LoVo (cell line): ENCODE results near the gene BRK1.
A peak's percentile ranks its signal among the peaks of the same experiment; 100 is the strongest.
"Not testable (repeated sequence)": the region's sequence is repeated elsewhere in the genome, so short reads cannot be mapped to it uniquely, and the experiment has no call there.

Experiments
- DNase-seq: peaks from one replicate; pipeline ENCODE4 v3.0.0-alpha.2; 2016; ENCODE audit warnings: low spot score

Gene BRK1

GRCh38 chr3:10142707-10143560 lies 27.5 kb downstream of the BRK1 start:
- DNase-seq = peak; percentile 2

GRCh38 chr3:10145685-10146084 lies 30.2 kb downstream of the BRK1 start:
- DNase-seq = no peak

DNA sequence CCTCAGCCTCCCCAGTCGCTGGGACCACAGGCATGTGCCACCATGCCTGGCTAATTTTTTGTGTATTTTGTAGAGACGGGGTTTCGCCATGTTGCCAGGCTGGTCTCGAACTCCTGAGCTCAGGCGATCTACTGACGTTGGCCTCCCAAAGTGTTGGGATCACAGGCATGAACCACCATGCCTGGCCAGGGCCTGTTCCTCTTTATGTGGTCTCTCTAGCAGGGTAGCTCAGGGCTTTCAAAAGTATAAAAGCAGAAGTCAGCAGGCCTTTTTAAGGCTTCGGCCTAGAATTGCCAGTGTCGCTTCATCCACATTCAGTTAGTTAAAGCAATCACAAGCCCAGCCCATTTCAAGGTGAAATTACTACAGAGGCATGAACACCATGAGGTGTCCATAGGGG lies 33.8 kb downstream of the BRK1 start:
- no peak for DNase-seq

- no peak for DNase-seq
These were observed 35.5 kb downstream of the BRK1 start for GRCh38 chr3:10150987-10151386.

- no peak for DNase-seq
These were observed 39.1 kb downstream of the BRK1 start for GRCh38 chr3:10154335-10155122.

DNA sequence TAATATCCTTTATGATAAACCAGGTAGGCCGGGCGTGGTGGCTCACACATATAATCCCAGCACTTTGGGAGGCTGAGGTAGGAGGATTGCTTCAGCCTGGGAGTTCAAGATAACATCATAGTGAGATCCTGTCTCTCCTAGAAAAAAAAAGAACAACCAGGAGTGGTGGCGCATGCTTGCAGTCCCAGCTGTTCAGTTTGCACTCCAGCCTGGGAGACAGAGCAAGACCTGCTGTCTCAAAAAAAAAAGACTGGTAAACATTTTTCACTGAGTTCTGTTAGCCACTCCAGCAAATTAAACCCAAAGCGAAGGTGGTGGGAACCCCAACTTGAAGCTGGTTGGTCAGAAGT lies 39.6 kb downstream of the BRK1 start:
- DNase-seq = no peak

GRCh38 chr3:10155658-10156057 lies 40.2 kb downstream of the BRK1 start:
- DNase-seq = no peak

- no peak for DNase-seq
These were observed 41.6 kb downstream of the BRK1 start for GRCh38 chr3:10157031-10157430.

- DNase-seq = not testable (repeated sequence)
These were observed 43.1 kb downstream of the BRK1 start for GRCh38 chr3:10158555-10158954.

DNA sequence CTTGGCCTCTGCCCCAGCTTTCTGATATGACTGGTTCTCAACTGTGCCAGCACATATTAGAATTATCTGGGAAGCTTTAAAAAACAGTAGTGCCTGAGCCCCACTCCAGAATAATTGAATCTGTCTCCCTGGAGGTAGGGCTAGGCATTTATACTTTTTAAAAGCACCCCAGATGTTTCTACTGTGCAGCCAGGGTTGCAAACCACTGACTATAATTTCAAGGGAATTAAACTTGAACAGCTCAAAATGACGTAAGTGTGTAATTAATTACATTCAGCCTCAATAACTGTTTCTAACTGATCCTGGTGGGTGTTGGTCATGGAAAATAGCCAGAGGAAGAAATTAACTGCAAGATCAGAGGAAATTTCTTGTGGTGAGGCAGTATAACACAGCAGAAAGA lies 44.9 kb downstream of the BRK1 start:
- no peak for DNase-seq

DNA sequence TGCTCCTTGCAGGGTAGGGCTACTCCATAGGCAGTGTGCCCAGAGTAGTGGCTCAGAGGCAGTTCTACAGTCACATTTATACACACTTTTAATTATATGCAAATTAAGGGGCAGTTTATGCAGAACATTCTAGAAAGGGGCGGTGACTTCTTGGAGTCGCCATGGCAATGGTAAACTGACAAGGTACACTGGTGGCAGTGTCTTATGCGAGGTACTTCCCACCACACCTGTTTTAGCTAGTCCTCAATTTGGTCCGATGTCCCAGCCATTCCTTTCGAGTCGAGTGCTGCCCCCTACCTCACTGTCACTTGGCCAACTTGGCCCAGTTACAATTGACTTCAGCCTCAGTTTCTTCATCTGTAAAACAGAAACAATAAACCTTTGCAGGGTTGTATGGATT lies 45.5 kb downstream of the BRK1 start:
- no peak for DNase-seq

DNA sequence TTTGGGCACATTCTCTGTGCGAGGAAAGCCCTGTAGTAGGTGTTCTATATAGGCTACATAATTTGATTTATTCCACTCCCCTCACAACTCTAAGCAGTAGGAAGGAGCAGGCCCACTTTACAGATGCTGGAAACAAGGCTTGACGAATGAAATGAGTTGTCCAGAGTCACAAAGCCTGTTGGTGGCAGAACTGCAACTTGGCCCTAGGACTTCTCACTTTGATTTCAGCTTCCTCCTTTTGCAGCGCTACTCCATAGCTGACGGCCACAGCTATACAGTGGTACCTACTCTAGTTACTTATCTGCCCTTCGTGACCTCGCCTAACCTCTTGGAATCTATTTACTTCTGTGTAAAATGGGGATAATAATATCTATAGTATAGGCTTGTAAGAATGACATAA lies 46.7 kb downstream of the BRK1 start:
- DNase-seq = no peak

- DNase-seq = not testable (repeated sequence)
These were observed 48.7 kb downstream of the BRK1 start for GRCh38 chr3:10164201-10164545.

GRCh38 chr3:10164546-10165393 lies 49.3 kb downstream of the BRK1 start, which contains the start of gene IRAK2:
Gene IRAK2 (plus strand): TSS chr3:10164919. CDS start chr3:10164955, 36 bp downstream.
- peak; percentile 78 for DNase-seq

DNA sequence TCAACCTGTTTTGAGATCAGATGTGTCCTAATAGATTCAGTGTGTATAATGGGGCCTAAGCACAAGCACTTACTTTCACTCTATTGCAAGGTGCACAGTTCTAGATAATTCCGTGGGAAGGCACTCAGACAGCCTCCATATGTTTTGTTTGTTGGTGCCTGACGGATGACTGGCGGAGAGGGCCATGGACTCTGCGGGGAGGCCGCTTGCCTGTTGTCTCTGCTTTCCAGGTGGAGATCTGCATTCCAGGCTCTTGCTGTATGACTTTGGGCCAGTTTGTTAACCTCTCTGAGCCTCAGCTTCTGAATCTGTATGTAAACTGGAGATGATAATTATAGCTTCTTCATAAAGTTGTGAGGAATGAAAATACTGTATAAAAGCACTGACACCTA lies 50.7 kb downstream of the BRK1 start:
- no peak for DNase-seq

GRCh38 chr3:10169000-10169496 lies 53.6 kb downstream of the BRK1 start:
- DNase-seq = peak; percentile 14

DNA sequence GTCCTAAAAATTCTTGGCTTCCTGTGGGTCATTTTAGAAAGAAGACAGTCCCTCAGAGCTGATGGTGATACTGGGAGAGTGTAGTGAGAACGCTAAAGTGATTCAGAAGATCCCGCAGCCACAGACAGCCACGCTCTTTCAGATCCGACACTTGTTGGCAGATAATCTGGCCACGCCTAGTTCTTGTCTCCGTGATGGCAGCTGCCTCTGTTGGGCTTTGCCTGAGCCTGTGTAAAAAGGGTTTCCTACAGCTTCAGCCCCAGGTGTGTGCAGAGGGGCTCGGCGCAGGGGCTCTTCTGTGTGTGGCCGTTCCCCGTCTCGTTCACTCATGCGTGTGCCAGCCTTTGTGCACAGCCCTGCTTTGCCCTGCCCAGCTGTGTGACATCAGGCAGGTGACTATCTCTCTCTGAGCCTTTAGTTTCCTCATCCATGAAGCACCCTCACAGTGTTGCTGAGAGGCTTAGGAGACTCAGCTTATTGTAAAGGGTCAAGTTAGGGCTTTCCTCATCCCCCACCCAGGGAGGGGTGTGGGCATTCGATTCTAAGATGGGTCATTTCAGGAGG lies 55.5 kb downstream of the BRK1 start:
- no peak for DNase-seq

DNA sequence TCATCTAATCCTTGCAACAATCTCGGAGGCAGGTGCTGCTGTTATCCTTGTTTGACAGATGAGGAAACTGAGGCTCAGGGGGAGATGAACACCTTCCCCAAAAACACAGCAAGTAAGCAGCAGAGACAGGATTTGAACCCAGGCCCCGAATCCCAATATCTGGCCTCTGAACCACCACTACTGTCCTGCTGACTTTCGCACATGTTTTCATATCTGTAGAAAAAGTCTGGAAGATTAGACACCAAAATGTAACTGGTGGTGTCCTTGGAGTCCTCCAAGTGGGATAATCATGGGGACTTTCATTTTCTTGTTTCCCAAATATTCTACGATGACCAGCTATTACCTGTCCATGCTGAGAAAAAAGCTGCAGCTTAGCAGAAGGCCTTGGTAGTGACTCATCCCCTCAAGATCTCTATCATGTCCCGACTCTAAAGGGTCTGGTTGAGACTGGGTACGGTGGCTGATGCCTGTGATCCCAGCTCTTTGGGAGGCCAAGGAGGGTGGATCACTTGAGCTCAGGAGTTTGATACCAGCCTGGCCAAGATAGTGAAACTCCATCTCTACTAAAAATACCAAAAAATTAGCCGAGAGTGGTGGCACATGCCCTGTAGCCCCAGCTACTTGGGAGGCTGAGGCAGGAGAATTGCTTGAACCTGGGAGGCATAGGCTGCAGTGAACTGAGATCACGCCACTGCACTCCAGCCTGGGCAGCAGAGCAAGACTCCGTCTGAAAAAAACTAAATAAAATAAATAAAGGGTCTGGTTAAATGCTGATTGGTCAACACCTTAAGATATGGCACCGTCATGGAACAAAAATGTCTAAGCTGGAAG lies 57.8 kb downstream of the BRK1 start:
- no peak for DNase-seq

DNA sequence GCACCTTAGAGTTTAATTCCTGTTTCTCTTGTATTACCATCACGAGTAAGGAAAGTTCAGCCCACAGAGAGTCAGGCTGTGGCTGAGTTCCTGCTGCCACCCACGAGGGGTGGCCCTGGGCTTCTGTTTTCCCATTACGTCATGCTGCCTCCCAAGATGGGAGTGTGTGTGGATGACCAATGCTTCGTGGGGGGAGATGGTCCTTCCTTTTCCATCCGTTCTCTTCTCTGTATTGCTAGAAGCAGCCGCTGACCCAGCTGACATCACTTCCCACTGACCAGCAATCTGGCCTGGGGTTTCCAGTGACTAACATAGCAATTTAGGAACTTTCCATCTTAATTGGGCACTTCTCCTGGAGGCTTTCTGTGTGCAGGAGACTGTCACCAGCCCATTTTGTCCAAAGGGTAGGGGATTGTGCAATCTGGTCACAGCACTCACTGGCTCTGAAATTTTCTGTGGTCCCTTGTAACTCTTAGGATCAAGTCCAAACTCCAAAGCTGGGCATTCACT lies 58.5 kb downstream of the BRK1 start:
- no peak for DNase-seq

DNA sequence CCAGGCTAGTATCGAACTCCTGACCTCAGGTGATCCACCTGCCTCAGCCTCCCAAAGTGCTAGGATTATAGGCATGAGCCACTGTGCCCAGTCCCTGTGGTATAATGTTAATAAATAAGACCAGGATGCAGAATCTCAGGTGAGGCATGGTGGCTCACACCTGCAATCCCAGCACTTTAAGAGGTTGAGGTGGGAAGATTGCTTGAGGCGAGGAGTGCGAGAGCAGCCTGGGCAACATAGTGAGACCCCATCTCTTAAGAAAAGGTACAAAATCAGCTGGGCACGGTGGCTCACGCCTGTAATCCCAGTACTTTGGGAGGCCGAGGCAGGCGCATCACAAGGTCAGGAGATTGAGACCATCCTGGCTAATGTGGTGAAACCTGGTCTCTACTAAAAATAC lies 59.9 kb downstream of the BRK1 start:
- not testable (repeated sequence) for DNase-seq

DNA sequence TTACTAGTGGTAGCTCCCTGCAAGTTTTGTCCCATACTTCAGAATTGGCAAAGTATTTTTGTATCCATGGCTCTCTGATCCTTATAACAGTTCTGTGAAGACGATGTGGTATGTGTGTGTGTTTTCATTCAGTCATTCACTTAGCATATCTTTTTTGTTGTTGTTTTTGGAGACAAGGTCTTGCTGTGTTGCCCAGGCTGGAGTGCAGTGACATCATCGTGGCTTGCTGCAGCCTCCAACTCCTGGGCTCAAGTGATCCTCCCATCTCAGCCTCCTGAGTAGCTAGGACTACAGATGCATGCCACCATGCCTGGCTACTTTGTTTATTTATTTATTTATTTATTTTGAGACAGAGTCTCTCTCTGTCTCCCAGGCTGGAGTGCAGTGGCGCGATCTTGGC lies 60.7 kb downstream of the BRK1 start:
- DNase-seq = not testable (repeated sequence)
